OCI-LY3 (cell line): ENCODE measurements around the gene TWSG1.

Experiments used
- H2AFZ ChIP-seq: fragments of 200-600, 300-600 bp; shearing (Covaris generic); 2 replicates; pipeline ENCODE4 v1.6.0; 2014; ENCODE audit warnings: antibody characterized with exemption, low read depth, low read length
- H3K27ac ChIP-seq: fragments of 200-600, 300-600 bp; sonication (generic); 2 replicates; pipeline ENCODE4 v1.5.1; 2014; ENCODE audit warnings: mild to moderate bottlenecking, low read length, moderate library complexity, mixed read lengths
- H3K27me3 ChIP-seq: fragments of 200-600, 300-600 bp; sonication (generic); 2 replicates; pipeline ENCODE4 v1.6.1; 2014; ENCODE audit warnings: low read depth, low read length, mixed read lengths
- H3K36me3 ChIP-seq: fragments of 200-600, 300-600 bp; sonication (generic); replicated peaks from 2 replicates; pipeline ENCODE3; 2014; ENCODE audit warnings: low read depth, low read length, mixed read lengths
- H3K4me1 ChIP-seq: fragments of 300-600, 200-600 bp; sonication (generic); 2 replicates; pipeline ENCODE4 v1.6.1; 2014; ENCODE audit warnings: low read length, mixed read lengths
- H3K4me2 ChIP-seq: fragments of 200-600, 300-600 bp; sonication (generic); 2 replicates; pipeline ENCODE4 v1.6.1; 2014; ENCODE audit warnings: low read length, mixed read lengths
- H3K4me3 ChIP-seq: fragments of 300-600, 200-600 bp; sonication (generic); 2 replicates; pipeline ENCODE4 v1.5.1; 2014; ENCODE audit warnings: antibody characterized with exemption, mild to moderate bottlenecking, low read length, moderate library complexity
- H3K79me2 ChIP-seq: fragments of 300-600, 200-600 bp; shearing (Covaris generic); 2 replicates; pipeline ENCODE4 v1.6.1; 2014; ENCODE audit warnings: mild to moderate bottlenecking, low read length, mixed read lengths
- H3K9ac ChIP-seq: fragments of 300-600, 200-600 bp; shearing (Covaris generic); 2 replicates; pipeline ENCODE4 v1.6.0; 2014; ENCODE audit warnings: mild to moderate bottlenecking, low read length, moderate library complexity
- H3K9me3 ChIP-seq: fragments of 200-600, 300-600 bp; shearing (Covaris generic); 2 replicates; pipeline ENCODE4 v1.6.1; 2014; ENCODE audit warnings: low read length, mixed read lengths; ENCODE audit not compliant: insufficient read depth
- H4K20me1 ChIP-seq: fragments of 200-600, 300-600 bp; sonication (generic); 2 replicates; pipeline ENCODE4 v1.6.1; 2016; ENCODE audit warnings: low read length, mixed read lengths; ENCODE audit not compliant: insufficient read depth
- EZH2phosphoT487 ChIP-seq: fragments of 200-600 bp; shearing (Covaris generic); IDR thresholded peaks from 2 replicates; pipeline ENCODE4 v1.6.1; 2018; ENCODE audit warnings: antibody characterized with exemption, mixed run types, low read depth
- TF ChIP-seq, protein P1 (sequence below): fragments of 200-600, 300-600 bp; sonication (generic); IDR thresholded peaks from 2 replicates; pipeline ENCODE4 v1.5.1; 2014; ENCODE audit warnings: antibody characterized with exemption, low read length, low read depth

Gene TWSG1

GRCh38 chr18:9340472-9340871 lies 5.9 kb downstream of the TWSG1 start:
- Histone ChIP-seq H3K4me1 (peaks cover 14% of the 10 kb centered on the region), H3K27ac (no peak overlapping the region), H3K4me3 (no peak overlapping the region), H3K9ac (no peak overlapping the region), H4K20me1 (no peaks in the 10 kb centered on the region), H3K27me3 (no peaks in the 10 kb centered on the region), H3K4me2 (no peak overlapping the region), H3K36me3 (peaks cover 17% of the 10 kb centered on the region), H3K79me2 (peaks cover 8% of the 10 kb centered on the region; the same call in 1 of the 2 replicates), H3K9me3 (no peaks in the 10 kb centered on the region), H2AFZ (no peak overlapping the region)
- TF ChIP-seq, protein P1, sequence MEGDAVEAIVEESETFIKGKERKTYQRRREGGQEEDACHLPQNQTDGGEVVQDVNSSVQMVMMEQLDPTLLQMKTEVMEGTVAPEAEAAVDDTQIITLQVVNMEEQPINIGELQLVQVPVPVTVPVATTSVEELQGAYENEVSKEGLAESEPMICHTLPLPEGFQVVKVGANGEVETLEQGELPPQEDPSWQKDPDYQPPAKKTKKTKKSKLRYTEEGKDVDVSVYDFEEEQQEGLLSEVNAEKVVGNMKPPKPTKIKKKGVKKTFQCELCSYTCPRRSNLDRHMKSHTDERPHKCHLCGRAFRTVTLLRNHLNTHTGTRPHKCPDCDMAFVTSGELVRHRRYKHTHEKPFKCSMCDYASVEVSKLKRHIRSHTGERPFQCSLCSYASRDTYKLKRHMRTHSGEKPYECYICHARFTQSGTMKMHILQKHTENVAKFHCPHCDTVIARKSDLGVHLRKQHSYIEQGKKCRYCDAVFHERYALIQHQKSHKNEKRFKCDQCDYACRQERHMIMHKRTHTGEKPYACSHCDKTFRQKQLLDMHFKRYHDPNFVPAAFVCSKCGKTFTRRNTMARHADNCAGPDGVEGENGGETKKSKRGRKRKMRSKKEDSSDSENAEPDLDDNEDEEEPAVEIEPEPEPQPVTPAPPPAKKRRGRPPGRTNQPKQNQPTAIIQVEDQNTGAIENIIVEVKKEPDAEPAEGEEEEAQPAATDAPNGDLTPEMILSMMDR, result no peak
- TF ChIP-seq EZH2phosphoT487, result no peak

GRCh38 chr18:9343577-9343976 lies 9.0 kb downstream of the TWSG1 start:
- no peak overlapping the region for H3K9ac ChIP-seq
- no peaks in the 10 kb centered on the region for H4K20me1 ChIP-seq
- no peak overlapping the region for H3K27ac ChIP-seq
- no peaks in the 10 kb centered on the region; the same call in 1 of the 2 replicates for H3K79me2 ChIP-seq
- H3K4me2 ChIP-seq, result no peak overlapping the region
- H2AFZ ChIP-seq, result no peak overlapping the region
- TF ChIP-seq EZH2phosphoT487, result no peak
- TF ChIP-seq, protein P1, result no peak
- no peaks in the 10 kb centered on the region for H3K9me3 ChIP-seq
- no peak overlapping the region for H3K4me3 ChIP-seq
- 0 out of 2 replicates have a peak, but pooled peaks cover 6% of the 10 kb centered on the region for H3K4me1 ChIP-seq
- H3K36me3 ChIP-seq, result peaks cover 13% of the 10 kb centered on the region
- H3K27me3 ChIP-seq, result no peaks in the 10 kb centered on the region

GRCh38 chr18:9346775-9347174 lies 12.2 kb downstream of the TWSG1 start:
- H3K4me2 ChIP-seq, result no peak overlapping the region
- H3K27me3 ChIP-seq, result no peaks in the 10 kb centered on the region
- no peak for TF ChIP-seq EZH2phosphoT487
- TF ChIP-seq, protein P1, result no peak
- H3K27ac ChIP-seq, result no peak overlapping the region
- no peaks in the 10 kb centered on the region for H3K9me3 ChIP-seq
- H3K79me2 ChIP-seq, result no peaks in the 10 kb centered on the region; the same call in 1 of the 2 replicates
- no peak overlapping the region for H3K9ac ChIP-seq
- H4K20me1 ChIP-seq, result no peaks in the 10 kb centered on the region
- H3K36me3 ChIP-seq, result peaks cover 11% of the 10 kb centered on the region
- 0 out of 2 replicates have a peak, but pooled peaks cover 6% of the 10 kb centered on the region for H3K4me1 ChIP-seq
- no peak overlapping the region for H2AFZ ChIP-seq
- no peak overlapping the region for H3K4me3 ChIP-seq

- Histone ChIP-seq H3K27ac (no peak overlapping the region), H3K4me3 (no peak overlapping the region), H3K79me2 (no peaks in the 10 kb centered on the region; the same call in 1 of the 2 replicates), H3K27me3 (no peaks in the 10 kb centered on the region), H3K4me2 (no peak overlapping the region), H4K20me1 (no peaks in the 10 kb centered on the region), H2AFZ (no peak overlapping the region), H3K9me3 (no peaks in the 10 kb centered on the region), H3K4me1 (0 out of 2 replicates have a peak, but pooled peaks cover 6% of the 10 kb centered on the region), H3K36me3 (peaks cover 11% of the 10 kb centered on the region), H3K9ac (no peak overlapping the region)
- TF ChIP-seq, protein P1, result no peak
- TF ChIP-seq EZH2phosphoT487, result no peak
Measured at GRCh38 chr18:9348079-9348671, 13.6 kb downstream of the TWSG1 start.
